ENCODE results near the gene HOXA13.
A peak's percentile ranks its signal among the peaks of the same experiment; 100 is the strongest.

Gene HOXA13

DNA sequence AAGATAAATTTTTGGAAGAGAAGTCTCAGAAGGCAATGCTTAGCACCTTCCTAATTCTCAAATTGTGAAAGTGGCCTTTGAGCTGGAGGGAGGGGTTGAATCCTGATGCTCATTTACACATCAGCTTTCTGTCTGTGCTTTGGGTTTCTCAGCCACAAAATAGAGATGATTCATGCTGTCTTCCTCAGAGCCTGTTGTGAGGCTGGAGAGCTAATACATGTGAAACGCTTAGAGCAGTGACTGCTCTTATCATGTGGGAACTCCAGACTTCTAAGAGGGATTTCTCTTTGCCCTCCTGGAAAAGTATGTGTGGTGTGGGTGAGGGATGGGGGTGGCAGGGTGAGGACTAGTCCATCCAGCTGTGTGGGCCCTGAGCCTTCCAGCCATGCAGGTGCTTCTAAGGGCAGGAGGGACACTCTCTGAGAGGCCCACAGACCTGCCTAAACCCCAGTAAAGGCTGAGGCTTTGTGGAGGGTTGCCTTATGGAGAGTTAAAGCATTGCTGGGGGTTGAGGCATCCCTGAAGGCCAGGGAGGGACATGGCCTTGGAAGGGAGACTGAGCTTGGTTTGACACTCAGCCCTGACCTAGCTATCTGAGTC lies 37.9 kb upstream of the HOXA13 start:
- no peak for DNase-seq (ENCODE audit: low read depth in 3 of 3)

DNA sequence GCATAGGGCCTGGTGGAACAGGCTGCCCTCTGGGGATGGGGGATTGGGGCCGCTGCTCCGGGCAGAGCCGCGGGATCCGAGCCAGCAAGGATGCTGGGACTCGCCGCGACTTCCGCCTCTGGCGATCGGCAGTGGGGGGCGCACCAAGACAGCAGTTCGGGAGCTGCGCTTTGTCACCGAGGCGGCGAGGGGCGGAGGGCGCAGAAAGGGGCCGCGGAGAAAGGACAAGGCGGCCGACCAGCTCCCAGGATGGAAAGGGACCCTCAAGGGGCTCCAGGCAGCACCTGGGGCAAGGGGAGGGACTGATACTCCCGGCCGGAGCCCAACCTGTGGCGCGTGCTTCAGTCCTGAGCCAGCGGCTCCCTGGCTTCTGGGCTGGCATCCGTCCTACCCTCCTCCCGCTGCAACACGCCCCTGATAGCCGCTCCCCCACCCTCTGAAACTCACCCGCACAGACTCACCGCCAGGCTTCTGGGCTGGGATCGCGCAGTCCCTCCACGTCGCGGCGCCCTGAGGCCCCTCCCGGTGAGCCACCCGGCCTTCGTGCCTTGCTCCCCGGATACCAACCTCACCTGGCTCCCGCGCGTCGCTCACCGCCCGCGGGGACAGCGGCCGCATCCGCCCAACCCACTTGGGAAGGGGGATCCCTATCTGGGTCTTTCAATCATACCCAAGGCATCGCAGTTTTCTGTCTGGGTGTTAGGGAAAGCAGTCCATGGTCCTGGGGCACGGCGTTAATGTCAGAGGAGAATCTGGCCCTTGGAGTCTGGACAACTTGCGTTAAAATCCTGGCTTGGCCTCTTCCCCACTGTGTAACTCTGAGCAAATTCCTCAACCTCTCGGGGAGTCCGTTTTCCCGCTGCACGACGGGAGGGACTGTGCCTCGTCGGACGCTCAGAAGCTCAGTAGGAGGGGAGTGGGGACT lies 35.8 kb upstream of the HOXA13 start:
- DNase-seq (ENCODE audit: low read depth in 3 of 3), result no peak

DNA sequence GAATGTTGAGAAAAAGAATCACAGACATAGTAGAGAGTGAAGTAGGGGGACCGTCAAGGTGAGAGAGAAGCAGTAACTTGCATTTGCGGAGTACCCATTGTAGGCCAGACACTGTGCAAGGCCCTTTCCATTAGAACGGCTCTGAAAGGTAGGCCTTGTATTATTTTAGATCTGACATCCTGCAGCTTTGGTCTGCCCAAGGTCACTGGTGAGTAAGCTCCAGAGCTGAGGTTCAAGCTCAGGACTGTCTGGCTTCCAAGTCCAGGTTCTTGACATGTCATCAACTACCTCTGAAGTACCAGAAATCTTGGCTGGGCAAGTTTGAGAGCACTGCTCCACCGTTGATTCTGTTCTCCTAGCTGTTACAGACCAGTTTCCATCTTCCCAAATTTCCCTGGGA lies 29.6 kb upstream of the HOXA13 start:
- DNase-seq (ENCODE audit: low read depth in 3 of 3), result no peak

DNA sequence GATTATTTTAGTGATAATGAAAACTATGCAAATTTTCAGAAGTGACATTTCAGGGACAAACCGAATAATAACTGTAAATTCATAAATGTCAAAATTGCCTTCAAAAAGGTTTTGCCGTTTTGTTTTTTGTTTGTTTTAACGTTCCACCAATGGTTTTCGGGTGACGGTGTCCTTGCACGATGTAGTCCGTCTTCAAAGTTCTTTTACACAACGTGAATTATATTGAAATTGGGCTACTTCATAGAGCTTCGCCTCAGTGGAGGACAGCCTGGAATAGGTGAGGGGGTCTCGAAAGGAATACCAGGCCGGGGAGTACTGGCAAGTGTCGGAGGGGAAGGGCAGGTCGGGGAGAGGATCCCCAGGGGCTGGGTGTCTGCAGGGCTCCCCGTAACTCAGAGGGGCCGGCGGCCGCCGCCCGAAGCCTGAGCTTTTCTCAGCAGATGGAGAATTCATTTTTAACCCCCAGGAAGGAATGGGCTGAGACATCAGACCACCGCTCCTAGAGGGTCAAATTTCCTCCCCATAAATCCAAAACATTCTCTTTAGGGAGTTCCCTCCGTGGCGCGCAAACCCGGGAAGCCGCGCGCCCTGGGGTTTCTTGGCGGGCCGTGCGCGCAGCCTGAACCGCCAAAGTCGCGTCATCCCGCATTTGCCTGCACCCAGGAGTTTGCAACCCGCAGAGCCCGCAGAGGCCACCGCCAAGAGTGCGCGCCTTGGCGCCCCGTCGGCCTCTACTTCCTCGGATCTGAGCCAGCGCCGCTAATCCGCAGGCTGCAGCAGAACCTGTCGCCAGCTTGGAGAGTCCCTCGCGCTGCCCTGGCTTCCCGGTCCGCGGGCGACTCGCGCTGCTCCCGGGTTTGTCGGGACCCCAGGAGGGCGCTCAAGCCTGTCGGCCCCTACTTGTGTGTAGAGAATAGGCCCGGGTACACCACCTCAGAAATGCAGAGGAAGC lies 25.4 kb upstream of the HOXA13 start:
- no peak for DNase-seq (ENCODE audit: low read depth in 3 of 3)

DNA sequence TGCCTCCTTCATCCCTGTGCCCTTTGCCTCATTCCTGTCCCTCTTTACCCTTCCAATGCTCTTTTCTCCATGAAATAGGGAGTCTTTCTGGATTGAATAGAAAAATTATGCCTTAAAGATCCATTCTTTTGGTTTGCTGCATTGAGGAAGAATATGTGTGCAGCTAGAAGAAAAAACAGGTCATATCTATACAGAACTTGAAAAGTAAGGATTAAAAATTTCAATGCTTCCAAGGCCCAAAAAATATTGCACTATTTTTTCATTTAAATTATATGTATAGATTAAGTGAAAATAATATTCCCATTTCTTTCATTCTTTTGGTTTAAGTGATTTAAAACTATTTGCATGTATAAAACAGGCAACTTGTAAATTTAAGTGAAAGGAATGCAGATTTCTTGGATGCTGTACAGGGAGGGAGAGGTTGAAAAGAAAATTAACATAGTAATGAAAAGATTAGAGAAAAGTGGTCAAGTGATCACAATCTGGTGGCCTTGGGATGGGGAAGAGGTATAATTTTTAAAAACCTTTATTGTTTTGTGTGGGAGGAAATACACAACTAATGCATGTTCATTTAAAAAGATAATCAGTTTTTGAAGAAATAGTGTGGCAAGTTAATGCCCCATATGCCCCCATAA lies 24.2 kb upstream of the HOXA13 start:
- no peak for DNase-seq (ENCODE audit: low read depth in 3 of 3)

DNA sequence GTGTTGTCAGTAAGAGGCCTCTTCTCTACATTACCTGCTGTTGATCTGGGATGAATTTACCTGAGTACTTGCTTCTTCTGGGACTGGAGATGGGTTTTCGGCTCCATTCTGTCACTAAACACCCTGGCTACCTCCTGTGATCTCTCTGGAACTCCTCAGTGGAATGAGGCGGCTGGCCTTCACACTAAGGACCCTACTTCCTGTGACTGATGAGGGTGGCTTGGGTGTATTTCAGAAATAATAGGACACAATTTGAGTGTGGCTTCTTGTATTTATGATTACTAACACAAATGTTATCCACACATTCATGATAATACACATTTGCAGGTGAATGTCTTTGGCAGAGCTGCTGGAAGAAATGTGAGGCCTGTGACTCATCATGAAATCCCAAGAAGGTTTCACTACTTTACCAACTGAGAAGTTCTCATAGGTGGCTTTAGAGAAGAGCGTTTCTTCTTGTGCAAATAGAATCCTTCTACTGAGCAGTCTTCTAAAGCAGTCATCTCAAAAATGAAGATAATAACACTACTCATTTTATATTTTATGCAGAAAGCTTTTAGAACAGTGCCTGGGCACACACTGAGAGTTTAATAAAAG lies 21.4 kb upstream of the HOXA13 start:
- no peak for DNase-seq (ENCODE audit: low read depth in 3 of 3)

DNA sequence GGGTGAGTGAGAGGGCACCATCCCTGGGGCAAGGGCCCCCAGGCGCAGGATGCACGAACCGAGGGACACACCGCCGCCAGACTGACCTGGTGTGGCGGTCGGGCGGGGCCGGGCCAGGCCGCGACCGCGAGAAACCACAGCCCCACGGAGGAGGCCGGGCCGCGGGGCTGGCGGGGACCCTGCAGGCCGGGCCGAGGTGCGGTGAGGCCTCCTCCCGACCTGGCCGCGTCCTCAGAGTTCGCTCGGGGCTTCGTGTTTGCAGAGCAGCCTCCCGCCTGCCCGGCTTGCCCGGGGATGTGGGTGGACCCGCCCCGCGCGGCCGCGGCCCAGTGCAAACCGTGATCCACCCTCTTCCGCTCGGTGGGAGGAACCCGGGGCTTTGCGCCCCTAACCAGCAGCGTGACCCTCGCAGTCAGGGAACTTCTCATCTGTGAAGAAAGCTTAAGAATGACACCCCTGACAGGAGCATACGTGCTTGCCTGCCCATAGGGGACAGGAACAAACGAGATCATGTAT lies 20.6 kb upstream of the HOXA13 start:
- DNase-seq (ENCODE audit: low read depth in 3 of 3), result no peak

DNA sequence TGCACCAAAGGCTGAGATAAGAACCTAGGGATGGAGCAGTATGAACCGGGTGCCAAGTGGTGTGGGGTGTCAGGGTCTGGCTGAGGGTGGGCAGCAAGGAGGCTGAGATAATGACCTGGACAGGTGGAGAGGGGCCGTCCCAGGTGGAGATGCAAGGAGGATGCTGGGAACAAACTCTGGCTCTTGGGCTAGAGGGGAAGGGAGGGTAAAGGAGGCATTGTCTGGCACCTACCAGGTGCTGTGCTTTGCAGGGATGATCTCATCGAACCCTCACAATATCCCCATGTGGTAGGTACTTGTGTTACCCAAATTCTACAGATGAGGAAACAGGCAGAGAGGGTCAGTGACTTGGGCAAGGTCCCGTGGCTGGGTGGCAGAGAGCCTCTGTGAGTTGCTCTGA lies 19.9 kb upstream of the HOXA13 start:
- no peak for DNase-seq (ENCODE audit: low read depth in 3 of 3)

DNA sequence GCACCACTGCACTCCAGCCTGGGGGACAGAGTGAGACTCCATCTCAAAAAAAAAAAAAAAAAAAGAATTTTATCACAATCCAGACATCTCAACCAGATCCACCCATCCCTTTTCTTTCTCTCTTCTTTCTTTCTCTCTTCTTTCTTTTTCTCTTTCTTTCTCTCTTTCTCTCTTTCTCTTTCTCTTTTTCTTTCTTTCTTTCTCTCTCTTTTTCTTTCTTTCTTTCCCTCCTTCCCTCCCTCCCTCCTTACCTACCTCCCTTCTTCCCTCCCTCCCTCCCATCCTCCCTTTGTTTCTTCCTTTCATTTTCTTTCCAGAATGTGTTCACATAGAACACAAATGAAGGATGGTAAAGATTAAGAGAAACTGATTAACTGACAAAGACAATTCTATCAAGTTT lies 18.1 kb upstream of the HOXA13 start:
- DNase-seq (ENCODE audit: low read depth in 3 of 3), result no peak

DNA sequence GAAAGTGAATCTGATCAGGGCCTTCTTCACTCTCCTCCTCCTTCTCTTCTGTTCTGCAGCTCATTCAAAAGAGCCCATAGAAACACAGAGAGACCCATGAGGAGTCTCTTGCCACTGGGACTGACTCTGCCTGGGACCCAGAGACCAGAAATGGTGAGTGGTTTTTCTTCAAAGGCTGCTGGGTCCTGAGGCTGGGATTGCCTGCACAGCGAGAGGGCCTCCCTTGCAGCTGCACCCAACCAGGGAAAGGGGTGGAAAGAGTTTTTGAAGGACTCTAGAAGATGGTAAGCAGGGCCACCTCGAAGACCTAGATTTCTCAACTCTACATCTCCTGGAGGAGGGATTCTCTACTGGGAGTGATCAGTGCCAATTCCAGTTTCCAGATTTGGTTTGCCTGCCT lies 15.5 kb upstream of the HOXA13 start:
- DNase-seq (ENCODE audit: low read depth in 3 of 3), result no peak

DNA sequence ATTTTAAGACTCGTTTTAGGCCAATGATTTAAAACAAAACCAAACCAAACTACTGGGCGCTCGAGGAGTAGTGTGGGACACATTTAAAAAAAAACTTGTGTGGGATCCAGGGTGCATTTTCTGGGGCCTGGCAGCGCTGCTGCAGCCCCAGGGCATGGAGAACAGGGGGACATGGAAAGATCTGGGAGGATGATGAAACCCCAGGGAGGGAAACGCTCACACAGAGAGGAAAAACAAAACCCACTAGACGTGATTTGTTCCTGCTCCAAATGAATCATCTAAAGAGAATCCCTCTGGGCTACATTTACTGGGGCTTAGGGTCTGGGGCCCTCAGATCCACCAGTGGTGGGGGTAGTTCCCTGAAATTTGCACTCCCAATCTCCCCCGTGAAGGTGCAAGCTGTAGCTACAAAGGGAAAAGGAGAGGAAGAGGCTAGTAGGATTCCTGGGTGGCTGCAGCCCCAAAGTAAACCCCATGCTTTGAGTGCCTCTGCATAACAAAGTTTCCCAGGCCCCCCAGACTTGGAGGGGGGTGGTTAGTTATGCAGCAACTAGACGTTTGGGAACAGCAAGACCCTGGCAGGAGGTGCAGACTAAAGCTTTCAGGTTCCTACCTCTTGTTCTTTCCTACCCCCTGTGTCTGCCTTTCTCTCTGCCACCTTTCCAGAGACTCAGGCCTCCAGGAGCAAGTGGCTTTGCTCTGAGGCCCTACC lies 14.5 kb upstream of the HOXA13 start:
- no peak for DNase-seq (ENCODE audit: low read depth in 3 of 3)

DNA sequence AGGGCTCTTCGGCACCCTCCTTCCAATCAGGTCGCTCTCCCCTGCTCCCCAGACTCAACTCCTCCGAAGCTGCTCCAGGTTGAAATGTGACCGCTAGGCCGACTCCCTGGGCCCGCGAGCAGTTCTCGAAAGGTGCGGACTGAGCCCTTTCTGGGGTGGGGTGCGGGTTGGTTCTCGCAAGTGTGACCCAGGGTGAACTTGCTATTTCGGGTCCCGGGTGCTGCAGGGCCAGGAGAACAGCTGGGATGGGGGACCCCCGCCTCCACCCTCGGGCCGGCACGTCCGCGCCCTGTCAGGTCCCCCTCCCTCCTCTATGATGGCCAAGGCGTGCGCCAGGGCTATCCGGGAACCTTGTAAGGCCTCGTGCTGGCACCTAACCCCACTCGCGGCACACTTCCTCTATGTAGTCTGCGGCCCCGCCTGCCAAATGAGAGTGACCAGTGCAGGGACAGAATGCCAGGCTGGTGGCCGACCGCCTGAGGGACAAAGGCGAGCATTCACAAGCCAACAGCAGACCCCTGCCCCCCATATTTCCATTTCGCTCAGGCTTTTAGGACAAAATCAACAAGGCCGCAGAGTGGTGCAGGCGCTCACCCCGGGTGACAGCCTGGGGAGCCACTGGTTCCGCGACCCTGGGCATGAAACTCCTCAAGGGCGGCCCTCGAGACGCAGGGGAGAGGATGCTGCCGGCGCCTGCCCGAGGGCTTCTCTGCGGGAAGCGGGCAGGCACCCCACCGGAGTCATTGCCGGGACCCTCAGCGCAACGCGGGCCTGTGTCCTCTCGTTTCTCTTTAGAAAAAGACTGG lies 13.7 kb upstream of the HOXA13 start:
- no peak for DNase-seq (ENCODE audit: low read depth in 3 of 3)

DNA sequence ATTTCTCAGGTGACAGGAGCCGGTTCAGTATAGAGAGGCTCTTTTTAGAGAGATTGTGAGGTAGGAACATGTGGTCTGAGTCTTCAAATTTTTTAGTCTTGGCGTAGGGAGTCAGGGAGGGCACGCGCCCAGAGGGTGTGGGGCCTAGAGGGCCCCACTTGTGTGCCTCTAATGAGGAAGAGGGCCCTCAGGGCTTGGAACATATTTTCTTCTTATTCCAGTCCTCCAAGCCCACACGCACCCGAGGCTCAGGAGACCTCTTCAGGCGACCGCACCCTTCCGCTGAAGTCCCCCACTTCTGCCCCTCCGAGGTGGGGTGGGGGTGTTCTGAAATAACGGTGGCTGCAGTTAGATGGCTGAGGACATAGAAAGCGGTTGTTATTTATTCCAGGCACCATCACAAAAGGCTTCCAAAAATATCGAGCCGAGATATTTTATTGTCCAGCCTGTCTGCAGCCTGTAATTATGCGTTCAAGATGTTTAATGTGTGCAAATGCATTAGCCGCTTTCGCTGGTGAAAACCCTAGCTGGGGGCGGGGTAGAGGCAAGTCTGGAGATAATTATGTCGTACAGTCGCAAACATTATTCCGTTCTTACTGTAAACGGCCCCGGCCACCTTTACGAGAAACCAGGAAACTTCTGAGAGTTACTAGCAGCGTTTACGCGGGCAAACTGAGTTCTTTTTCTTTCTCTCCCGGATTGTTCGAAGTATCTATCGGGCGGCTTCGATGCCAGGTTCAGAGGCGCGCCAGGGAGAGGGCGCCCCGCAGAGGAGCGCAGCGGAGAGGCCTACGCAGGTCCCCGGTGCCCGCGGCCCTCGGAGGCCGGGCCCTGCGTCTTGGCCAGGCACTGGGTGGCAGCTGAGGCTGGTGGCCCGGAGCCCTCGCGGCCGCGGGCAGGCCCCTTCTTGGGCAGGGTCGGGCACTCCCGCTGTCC lies 12.9 kb upstream of the HOXA13 start:
- DNase-seq (ENCODE audit: low read depth in 3 of 3), result no peak

DNA sequence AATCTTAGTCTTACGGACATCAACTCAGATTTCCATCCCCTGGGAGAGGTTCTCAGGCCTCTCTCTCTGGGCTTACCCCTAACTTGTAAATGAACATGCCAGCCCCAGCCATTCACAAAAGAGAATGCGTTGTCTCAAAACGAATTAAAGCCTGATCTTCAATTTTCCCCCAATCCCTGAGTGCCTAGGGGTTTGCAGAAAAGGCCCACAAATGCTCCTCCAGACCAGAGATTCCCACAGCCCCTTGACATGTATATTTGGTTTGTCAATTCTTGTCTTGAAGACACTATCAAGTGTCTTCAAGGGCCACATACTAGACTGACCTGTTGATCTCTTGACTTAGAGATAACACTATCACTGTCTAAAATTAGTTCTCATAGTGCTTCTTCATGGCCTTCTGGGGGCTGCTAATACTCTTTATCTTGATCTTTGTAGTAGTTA lies 11.9 kb upstream of the HOXA13 start:
- DNase-seq (ENCODE audit: low read depth in 3 of 3), result no peak

DNA sequence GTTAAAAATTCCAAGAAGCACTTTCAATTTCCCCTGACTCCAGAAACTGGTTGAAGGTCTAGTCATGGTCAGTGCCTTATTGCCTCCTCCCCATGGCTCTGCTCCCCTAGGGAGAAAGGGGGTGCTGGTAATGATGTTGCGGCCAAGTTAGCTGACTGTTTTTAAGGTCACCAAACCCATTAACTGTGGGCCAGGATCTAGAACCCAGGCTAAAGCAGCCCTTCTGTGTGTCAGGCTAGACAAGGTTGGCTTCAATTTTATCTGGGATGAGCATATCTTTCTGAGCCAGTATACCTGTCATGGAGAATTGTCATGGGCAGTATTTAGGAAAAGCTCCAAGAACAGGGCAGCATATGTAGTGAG lies 11.2 kb upstream of the HOXA13 start:
- no peak for DNase-seq (ENCODE audit: low read depth in 3 of 3)

DNA sequence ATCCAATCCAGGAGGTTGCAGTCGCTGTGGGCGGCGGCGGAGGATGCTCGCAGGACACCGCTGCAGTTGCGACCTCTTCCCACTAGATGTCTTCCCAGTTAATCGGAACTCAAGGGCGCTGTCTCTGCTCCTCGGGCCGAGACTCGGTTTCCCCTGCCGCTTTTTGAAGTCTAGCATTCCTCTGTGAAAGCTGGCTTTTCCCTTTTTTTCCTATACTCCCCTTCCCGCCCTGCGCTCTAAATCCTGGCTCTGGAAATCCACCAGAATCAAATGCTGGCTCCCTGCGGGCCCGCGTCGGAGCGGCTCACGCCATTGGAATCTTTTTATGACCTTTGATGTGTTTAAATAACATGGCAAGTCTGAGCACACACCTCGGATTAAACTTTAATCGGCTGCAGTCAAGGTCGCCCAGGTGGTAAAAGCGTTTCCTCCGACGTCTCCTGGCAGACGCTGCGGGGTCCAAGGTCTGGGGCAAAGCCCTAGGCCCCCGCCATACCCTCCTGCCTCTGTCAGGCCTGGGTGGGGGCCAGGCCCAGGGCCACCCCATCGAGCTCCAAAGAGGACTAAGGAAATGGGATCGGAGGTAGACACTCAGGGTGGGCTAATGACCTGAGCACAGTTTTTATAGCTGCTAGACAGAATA lies 10.7 kb upstream of the HOXA13 start:
- peak in 1 of 3 donors; percentile 48 for DNase-seq (ENCODE audit: low read depth in 3 of 3)

DNA sequence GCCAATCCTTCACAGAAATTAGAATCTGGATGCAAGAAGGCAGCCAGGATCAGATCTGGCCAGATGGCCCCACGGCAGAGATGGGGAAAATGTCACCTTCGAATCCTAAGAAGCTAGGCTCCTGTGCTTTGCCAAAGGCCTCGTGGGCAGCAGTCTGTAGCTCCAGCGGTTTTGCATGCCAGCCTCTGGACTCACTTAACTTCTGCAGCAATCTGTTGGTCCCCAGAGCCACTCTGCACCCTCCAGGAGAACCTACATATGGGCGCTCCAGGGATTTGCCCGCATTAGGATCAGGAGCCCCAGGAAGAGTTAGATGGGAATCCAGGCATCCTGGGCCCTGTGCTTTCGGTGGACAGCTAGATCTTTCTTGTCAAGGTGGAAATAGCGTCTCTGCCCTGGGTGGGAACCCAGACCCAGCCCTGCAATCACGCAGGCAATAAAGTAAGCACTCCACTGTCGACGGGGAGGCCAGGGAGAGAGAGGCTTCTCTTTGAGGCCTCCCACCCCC lies 10.1 kb upstream of the HOXA13 start:
- no peak for DNase-seq (ENCODE audit: low read depth in 3 of 3)

DNA sequence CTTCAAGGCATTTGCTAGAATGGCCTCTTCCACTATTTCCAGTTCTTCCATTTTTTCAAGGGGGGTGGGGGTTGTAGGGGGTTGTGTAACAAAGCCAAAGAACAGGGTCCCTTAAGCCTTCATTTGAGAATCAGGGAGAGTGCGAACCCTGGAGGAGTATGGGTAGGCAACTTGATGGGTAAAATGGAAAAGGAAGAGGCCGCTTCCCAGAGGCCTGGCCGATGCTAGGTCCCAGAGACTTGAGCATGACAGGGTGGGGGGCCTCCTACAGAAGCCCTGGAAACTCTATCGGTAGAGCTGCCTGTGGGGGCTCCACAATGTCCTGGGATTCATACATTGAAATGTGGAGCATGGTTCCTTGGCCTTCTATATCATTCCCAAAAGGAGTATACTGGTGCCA lies 9.1 kb upstream of the HOXA13 start:
- DNase-seq (ENCODE audit: low read depth in 3 of 3), result no peak

Measured in stimulated activated CD4-positive, alpha-beta T cell treated with anti-CD3 and anti-CD28 coated beads, TNF-alpha, amount 100 ng/mL, for 48 hours (primary cell).